HG03442 (cell line): ENCODE measurements around the gene SMG6.
"Not testable (repeated sequence)": the region's sequence is repeated elsewhere in the genome, so short reads cannot be mapped to it uniquely, and the experiment has no call there.

Experiments used
- ATAC-seq: cut with Tn5 transposase; IDR thresholded peaks from one replicate; pipeline ENCODE4 v1.9.1; 2021; ENCODE audit warnings: mild to moderate bottlenecking, moderate library complexity; ENCODE audit not compliant: unreplicated experiment

SMG6 gene

DNA sequence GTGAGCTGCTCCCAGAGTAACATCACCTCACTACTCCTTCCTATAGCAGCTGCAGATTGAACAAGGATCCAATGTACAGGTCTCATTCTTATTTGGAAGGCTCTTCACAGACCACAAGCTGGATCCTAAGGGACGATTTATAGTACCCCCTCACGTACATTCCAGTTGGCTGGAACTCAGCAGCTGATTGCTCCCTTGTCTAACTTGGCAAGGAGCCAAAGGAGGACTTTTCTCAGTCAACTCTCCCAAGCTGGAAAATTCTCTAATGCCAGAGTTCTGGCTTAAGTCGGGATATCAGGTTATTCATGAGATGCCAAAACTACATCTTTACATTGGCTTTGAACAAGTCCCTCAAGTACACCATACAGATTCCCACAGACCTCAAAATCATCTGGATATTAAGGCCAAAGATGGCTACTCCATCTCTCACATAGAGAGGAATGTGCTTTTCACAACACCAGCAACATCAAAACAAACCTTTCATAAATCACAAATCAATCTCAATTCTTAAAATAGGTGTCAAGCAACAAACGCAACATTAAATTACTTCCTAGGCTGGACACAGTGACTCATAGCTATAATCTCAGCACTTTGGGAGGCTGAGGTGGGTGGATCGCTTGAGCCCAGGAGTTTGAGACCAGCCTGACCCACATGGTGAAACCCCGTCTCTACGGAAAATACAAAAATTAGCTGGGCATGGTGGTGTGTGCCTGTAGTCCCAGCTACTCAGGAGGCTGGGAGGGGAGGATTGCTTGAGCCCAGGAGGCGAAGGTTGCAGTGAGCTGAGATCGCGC, 39.3 kb downstream of the SMG6 start:
- ATAC-seq = no peak

DNA sequence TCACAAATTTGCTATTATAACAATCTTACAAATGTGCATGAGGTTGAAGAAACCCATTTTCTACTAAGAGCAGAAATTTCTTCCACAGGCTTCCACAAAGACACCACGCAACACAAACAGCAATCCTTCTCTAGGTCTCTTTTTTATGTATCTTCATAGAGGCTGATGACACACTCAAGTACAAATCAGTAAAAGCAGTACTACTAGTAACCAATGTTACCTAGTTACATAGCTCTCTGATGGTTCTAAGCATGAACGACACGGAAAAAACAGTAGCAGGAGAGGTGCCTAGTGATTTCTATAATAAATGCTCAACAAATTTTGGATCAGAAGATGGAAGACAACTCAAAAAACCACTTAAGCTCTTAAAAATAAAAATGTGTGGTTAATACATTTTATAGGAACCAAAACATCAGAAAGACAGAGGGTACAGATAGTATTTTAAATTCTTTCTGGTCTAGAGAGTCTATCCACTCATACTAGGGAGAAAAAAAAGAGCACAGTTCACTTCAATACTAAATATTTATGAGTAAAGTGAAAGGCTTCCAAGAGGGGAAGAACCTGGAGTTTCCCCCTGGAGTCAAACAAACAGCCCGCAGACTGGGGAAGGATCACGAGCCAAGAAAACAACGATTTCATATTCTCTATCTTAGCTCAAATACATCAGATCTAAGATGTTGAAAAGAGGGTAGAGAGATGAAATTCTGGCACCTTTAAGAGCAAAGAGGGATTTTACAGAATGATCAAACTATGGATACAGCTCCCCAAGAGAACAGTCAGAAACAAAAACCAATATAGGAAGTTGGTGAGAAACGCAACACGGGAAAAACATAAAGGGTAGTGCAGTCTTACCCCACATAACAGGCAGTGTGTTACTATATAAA, 40.2 kb downstream of the SMG6 start:
- ATAC-seq = no peak

DNA sequence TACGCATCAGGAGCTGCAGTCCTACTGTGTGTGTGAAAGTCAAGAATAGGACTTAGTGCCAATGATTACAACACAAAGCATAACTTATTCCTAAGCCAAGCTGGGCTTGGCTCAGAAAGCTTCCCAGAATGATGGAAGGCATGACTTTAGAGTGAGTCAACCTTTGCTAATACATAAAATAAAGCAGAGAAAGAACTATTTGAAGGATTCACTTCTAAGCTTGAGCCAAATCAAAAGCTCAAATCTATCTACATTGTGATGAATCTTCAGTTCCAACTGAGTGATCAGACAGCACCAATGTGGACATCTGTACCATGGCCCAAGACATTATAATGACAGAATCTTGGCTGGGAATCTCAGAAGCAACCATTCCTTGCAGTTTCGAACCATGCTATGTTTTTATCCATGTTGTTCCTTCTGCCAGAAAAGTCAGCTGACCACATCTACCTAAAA, 41.4 kb downstream of the SMG6 start:
- no peak for ATAC-seq

DNA sequence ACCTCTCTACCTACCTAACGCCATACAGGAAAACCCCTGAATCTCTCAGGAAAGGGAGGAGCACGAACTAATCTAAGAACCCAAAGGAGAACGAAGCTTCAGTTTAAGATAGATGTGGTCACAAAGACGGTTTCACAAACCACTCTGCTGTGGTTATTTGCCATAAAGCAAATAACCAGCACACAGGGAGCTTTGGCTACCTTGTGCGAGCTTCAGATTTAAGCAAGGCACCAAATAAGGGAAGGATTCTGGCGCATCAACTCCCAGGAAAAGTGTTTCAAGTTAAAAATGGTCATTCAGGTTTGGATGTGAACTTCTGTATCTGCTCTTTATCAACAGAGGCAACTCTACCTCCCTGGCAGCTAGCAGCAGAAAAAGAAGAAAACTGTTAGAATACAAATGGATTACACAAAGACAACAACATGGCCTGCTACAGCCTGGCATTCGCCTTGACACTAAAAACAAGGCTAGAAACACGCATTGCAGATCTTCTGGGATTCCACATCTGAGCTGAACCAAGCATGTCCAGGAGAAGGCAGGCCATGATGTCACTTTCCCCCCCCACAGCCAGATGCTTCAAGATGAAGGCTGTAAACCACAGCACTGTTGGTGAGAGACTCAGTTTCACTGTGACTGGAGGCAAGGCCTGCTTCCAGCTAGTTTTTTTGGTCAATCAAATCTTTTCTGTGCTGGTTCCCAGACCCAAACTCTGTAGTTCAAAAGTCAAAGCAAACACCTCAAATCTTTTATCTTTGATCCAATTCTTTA, 43.6 kb downstream of the SMG6 start:
- peak; percentile 41 for ATAC-seq

DNA sequence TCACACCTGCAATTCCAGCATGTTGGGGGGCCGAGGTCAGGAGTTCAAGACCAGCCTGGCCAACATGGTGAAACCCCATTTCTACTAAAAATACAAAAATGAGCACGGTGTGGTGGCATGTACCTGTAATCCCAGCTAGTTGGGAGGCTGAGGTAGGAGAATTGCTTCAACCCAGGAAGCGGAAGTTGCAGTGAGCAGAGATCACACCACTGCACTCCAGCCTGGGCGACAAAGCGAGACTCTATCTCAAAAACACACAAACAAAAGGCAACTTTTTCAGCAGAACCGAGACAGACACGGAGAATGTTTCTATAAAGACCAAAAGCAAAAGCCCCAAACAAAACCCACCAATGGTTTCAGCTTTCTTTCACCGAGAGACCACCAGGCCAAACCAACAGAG, 44.8 kb downstream of the SMG6 start:
- not testable (repeated sequence) for ATAC-seq

DNA sequence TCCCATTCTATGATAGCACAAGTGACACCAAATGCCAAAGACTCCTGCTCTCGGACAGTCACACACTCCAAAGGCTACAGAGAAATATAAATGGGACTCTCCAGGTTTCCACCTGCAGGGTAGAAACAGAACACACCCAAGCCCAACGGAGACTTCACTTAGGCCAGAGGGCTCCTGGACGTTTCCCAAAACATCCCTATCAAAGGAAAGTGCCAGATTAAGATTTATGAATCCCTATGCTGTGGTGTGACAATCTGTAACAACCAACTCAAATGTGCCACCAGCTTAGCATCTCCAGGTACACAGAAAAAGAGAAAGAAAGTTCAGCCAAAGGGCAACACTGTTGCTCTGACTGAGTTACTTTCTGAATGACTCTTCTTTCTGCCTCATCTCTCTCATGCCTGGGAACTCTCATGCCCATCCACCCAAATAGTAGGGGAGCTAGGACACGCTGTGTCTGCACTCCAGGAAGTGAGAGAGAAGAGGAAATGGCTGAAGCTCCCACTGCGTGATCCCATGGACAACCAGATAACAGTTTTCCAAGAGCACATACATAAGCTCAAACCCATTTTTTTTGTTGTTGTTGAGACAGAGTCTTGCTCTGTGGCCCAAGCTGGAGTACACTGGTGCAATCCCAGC, 49.7 kb downstream of the SMG6 start:
- ATAC-seq = peak; percentile 77

DNA sequence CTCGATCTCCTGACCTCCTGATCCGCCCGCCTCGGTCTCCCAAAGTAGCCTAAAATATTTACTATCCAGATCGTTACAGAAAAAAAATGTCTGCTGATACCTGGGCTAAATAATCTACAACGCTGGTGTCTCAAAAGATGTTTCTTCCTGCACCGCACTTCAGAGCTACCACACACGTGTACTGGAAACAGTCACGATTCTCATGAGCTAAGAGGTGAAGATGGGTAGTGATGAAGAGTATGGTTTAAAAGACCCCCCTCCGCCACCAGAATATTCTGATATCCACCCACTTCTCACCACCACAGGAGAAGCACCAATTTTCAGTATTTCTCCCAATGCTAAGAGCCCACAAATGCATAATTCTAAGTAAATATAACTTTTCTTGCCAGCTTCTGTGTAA, 50.2 kb downstream of the SMG6 start:
- no peak for ATAC-seq

DNA sequence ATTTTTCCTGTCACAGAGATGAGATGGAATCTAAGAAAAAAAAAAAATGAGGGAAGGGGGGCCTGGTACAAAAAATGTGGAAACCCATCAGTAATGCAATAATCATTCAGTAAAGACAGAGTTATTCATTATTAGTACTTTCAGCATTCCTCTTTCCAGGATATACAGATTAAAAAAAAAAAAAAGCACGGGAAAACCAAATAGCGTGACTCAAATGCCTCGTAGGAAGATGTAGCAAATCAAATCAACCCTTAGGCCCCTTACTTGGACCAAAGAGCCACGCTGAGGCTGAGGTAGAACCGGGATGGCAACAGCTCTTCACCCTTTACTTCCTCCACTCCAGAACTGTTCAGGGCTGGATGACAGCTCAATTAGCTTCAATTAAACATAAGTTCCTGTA, 52.5 kb downstream of the SMG6 start:
- ATAC-seq = no peak

DNA sequence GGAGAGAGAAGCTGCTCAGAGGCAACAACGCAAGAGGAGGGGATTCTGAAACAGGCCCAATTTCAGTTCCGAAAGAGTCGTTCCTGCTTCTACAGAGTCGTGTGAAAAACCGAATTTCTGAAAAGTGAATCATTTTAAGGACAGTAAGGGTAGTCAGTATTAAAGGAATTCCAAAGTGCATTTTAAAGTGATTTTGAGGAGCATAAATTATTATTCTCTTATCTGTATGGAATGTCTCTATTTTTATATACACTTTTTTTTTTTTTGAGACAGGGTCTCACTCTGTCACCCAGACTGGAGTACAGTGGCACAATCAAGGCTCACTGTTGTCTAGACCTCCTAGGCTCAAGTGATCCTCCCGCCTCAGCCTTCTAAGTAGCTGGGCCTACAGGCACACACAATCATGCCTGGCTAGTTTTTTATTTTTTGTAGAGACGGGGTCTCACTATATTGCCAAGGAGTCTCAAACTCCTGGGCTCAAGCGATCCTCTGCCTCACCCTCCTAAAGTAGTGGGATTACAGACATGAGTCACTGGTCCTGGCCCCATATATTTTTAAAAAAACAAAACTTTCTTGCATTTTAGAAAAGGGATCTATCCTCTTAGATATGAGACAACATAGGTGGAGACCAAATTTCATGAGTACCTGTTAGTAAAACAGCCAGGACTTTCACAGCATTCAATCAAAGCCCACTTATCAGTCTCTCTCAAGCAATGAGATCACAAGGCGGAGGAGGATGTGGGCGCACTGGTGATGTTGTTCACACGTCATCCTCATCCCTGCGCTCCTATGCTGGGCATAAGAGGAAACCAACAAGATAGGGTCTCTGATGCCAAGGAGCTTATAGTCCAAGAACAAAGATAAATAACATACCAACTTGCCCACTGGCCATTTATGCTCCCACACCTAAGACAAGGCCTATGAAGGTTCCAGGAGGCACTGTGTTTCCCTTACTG, 53.2 kb downstream of the SMG6 start:
- no peak for ATAC-seq

DNA sequence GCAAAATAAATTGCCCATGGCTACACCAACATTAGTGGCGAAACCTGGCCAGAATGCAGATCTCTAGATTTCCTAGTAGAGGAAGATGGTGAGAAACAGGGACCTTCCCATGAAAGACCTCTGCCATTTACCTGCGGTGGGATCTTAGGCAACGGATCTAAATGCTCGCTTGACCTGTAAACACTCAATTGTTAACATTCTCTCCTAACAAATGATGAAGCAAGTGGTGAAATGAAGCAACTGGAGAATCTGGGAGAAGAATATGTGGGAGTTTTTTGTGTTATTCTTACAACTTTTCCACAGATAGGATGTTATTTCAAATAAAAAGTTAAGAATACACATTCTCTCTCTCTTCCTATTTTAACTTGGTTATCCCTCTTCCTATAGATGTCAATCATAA, 56.6 kb downstream of the SMG6 start:
- ATAC-seq = no peak

DNA sequence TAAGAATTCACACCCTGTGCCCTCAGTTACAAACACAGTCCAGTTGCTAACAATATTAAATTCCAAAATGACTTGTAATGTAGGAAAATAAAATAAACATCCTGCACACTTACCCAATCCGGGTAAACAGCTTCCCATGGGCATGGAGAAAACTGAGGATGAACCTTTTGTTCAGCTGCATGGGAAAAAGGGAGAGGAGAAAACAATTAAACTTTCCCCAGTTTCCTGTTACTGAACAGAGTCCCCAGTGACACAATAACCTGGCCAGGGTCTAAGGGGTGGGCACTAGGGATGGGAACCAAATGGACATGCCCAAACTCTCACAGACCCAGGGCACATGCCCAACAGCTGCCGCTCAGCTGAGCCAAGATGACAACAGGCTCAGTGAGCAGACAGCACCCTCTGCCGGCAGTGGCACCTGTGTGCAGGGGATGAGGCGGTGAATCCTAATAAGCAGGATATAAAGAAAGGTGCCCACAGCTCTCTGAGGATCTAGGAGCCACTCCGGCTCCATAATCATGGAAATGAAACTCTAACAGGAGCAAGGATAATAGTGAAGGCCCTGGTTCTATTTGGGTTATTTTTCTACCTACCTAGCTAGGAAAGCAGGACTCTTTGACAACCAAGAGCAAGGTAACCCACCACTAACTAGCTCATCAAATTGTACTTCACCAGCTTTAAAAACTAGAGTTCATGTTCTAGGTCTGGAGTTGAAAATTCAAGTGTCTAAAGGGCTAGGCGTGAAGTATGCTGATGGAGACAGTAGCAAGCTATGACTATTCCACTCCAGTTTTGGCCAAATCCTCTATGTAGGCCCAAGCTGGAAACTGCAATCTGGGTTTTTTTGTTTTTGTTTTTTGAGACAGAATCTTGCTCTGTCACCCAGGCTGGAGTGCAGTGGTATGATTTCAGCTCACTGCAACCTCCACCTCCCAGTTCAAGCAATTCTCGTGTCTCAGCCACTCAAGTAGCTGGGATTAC, 58.8 kb downstream of the SMG6 start:
- ATAC-seq = no peak

DNA sequence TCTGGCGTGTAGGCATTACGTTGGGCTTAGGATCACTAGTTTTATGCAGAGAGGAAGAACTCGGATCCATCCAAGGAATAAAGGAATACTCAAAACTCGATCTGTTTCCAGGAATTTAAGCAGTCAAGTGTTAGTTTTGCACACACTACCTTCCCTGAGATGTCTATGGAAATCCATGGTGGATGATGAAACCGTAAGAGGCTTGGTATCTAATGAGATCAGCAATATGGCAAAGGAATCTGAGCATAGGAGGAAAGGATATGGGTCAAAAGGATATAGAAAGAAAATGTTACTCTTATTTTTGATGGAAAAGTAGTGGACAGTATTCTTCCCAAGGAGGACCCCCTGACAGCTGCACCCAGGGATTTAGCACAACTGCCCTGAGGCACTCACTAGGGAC, 59.6 kb downstream of the SMG6 start:
- ATAC-seq = no peak

DNA sequence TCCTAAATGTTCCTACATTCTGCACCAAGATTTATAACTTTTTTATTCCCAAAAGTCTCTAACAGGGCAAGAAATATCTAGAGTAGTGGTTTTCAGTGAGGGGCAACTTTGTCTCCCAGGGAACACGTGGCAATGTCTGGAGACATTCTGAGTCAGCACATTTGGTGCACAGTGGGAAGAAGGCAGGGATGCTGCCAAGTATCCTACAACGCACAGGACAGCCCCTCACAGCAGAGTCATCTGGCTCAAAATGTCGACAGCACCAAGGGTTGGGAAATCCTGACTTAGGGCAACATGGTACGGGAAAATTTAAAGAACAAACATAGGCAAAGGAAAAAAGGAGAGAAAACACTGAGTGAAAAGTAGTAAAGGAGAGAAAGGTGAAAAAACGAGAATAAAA, 61.8 kb downstream of the SMG6 start:
- no peak for ATAC-seq

DNA sequence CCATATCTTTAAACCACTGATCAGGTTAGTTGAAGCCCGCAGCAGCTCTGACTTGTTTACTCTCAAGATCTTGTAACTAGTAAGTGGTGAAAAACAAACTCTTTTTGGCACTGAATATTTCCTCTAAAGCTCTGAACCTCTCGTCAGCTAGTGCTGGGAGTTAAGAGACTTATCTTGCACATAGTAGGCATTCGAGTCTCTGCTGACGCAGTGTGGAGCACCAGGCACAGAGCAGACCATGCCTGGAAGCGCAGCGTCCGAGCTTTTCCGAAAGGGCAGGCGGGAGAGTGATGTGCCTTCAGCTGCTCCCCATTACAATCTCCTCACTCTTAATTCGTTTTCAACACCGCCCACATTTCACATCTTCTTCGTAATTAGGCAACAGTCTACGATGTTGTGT, 63.0 kb downstream of the SMG6 start:
- ATAC-seq = no peak

DNA sequence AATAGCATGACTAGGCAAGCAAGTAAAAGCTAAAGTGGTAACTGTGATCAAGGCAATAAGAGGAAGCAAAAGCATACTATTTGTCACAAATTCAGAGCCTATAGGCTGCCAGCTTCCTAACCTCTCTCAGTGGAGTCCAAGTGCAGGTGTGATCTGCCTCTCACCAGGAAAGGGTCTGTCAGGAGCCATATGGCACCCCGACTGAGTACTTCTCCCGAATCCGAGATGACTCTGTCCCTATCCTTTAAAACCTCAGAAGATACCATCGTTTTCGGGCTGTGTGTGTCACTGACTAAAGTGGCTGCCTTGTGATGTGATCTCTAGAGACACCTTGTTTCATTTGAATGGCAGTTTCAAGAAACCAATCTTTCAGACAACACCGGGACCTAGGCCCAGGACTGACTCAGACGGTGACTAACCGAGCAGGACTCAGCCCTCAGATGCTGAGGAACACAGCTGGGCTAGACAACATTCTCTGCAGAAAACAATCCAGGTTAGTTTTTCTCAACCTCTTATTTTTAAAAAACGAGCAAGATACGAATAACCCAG, 63.6 kb downstream of the SMG6 start:
- peak; percentile 64 for ATAC-seq

DNA sequence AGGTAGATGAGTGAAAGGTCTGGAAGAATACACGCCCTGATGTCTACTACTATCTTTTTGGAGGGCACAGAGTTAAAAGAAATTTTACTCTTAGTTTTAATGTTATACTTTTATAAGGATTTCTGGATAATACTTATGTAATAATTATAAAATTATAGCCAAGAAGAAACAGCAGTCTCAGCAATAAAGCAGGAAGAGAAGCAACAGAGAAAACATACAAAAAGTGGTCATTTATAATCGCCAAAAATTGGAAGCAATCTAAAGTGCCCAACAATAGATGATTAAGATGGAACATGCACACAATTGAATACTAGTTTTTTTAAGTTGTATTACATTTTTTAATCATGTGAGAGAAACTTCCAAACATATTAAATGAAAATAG, 64.4 kb downstream of the SMG6 start:
- no peak for ATAC-seq

DNA sequence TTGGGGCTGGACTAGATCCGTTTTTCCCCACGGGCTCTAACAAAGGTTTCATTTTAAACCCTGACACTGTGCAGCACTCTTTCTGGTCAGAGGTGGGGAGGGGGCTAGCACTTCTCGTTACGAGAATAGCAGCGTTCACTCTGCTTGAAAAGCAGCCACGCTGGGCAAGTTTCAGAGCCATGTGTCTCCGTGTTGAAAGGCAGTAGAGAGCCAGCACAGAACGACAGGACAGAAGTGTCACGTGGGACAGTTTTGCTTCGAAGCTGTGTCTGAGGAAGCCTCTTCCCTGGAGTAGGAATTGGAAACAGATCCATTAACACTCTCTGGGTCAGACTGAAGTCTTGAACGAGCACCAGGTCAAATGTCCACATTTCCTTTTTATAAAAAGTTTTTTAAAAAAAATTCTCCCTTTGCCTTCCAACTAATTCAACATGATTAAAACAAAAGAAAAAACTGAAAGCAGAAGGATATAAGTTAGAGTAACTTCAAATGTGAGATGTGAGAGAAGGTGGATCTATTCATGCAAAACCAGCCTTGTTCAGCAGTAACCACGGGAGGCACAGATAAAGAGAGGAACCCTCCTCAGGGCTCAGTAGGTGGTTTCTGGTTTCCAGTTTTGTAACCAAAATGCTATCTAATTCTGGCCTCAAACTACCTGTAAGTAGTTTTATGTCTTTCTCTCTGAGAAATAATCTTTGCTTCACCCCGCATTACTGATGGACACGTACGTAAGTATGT, 65.0 kb downstream of the SMG6 start:
- ATAC-seq = no peak

DNA sequence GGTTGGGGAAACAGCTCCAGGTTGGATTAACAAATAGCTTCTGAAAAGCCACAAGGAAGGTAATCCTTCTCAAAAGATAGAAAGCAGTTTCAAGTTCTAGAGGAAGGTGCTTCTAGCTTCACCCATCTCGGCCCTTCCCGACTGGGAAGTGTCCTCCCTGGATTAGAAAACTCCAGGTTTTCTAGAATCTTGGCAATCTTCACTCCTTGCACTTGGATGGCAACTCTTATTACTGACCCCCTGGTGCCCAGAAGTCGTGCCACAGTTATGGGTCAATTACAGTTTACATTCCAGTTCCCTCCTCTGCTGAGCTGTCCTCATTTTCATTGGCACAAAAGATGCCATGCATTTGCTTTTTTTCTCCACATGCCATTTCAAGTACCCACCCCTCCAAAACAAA, 65.6 kb downstream of the SMG6 start:
- ATAC-seq = no peak
